Parathyroid adenoma (tissue), 2 donors: ENCODE measurements around the gene CCN2.

Experiments
- H2AFZ ChIP-seq: fragments of 300-600 bp; sonication (generic); one replicate; pipeline ENCODE4 v1.7.0; 2017; ENCODE audit warnings: antibody characterized with exemption, mild to moderate bottlenecking
- H3K27ac ChIP-seq: fragments of 300-600 bp; sonication (generic); one replicate; pipeline ENCODE4 v1.7.0; 2017
- H3K27me3 ChIP-seq: fragments of 300-600 bp; sonication (generic); one replicate; pipeline ENCODE4 v1.7.0; 2017; ENCODE audit warnings: low read length; ENCODE audit not compliant: control insufficient read depth, insufficient read depth
- H3K36me3 ChIP-seq: fragments of 300-600 bp; sonication (generic); one replicate; pipeline ENCODE4 v1.7.0; 2017; ENCODE audit warnings: low read length; ENCODE audit not compliant: control insufficient read depth, insufficient read depth
- H3K4me1 ChIP-seq: fragments of 300-600 bp; sonication (generic); one replicate; pipeline ENCODE4 v1.7.0; 2017; ENCODE audit warnings: control low read depth
- H3K4me2 ChIP-seq: fragments of 300-600 bp; sonication (generic); one replicate; pipeline ENCODE4 v1.7.0; 2017; ENCODE audit warnings: low read length
- H3K4me3 ChIP-seq: fragments of 300-600 bp; sonication (generic); one replicate; pipeline ENCODE4 v1.7.0; 2017; ENCODE audit warnings: low read depth, low read length
- H3K79me2 ChIP-seq: fragments of 300-600 bp; sonication (generic); one replicate; pipeline ENCODE4 v1.7.0; 2017; ENCODE audit warnings: control low read depth
- H3K9ac ChIP-seq: fragments of 300-600 bp; sonication (generic); one replicate; pipeline ENCODE4 v1.7.0; 2017; ENCODE audit warnings: mild to moderate bottlenecking
- H3K9me3 ChIP-seq: fragments of 300-600 bp; sonication (generic); one replicate; pipeline ENCODE4 v1.7.0; 2017; ENCODE audit warnings: low read length; ENCODE audit not compliant: control insufficient read depth
- TF ChIP-seq, protein P1 (sequence below): fragments of 300-600 bp; sonication (generic); IDR thresholded peaks from one replicate; pipeline ENCODE4 v1.7.0; 2017; ENCODE audit warnings: antibody characterized with exemption, mild to moderate bottlenecking
- donor health status: primary hyperparathyroidism.

CCN2 gene

DNA sequence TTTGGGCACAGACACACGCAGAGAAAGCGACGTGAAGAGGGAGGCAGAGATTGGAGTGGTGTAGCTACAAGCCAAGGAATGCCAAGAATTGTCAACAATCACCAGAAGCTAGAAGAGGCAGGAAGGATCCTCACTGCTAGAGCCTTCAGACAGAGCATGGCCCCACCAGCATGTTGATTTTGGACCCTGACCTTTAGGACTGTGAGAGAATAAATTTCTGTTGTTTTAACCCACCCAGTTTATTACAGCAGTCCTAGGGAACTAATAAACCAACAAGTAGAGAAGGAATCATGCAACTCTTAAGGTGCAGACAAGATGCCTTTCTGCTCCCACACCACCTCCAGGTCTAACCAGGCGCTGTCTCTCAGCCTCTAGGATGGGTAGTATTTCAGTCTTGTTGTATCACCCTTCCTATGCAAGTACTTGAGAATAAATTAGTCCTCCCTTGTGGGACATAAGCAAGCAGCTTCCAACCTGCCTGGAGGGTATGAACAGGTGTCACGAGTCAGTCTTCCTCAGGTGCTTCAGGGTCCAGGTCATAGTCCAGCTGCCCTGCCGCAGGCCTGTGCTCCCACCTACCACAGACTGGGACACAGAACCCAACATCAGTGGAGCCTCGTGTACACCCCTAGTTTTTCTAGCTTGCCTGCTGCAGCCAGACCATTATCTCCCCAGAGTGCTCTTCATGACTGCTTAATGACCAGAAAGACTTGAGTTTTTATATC lies 46.4 kb upstream of the CCN2 start:
- Histone ChIP-seq H3K79me2 (no peaks in the 10 kb centered on the region), H3K9me3 (no peaks in the 10 kb centered on the region), H3K4me1 (no peaks in the 10 kb centered on the region), H3K9ac (no peak overlapping the region), H2AFZ (no peak overlapping the region), H3K4me3 (no peak overlapping the region), H3K27me3 (no peaks in the 10 kb centered on the region), H3K4me2 (no peak overlapping the region), H3K27ac (no peak overlapping the region), H3K36me3 (no peaks in the 10 kb centered on the region)
- TF ChIP-seq, protein P1, sequence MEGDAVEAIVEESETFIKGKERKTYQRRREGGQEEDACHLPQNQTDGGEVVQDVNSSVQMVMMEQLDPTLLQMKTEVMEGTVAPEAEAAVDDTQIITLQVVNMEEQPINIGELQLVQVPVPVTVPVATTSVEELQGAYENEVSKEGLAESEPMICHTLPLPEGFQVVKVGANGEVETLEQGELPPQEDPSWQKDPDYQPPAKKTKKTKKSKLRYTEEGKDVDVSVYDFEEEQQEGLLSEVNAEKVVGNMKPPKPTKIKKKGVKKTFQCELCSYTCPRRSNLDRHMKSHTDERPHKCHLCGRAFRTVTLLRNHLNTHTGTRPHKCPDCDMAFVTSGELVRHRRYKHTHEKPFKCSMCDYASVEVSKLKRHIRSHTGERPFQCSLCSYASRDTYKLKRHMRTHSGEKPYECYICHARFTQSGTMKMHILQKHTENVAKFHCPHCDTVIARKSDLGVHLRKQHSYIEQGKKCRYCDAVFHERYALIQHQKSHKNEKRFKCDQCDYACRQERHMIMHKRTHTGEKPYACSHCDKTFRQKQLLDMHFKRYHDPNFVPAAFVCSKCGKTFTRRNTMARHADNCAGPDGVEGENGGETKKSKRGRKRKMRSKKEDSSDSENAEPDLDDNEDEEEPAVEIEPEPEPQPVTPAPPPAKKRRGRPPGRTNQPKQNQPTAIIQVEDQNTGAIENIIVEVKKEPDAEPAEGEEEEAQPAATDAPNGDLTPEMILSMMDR, result no peak

DNA sequence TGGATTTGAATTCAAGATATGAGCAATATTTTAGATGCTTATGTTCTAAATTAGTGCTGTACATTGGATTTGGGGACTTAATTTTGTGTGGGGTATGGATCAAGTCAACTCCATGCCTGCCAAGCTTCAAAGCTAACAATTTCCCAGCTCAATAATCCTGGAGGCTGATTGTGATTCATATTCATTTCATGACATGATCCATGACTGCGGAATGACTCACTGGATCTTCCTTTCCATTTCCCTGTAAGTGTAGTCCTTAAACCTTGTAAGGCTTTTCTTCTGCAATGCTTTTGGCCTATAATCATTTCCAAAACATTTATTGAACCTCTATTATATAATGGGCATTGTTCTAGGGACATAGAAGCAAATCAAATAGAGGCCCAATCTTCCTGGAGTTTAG lies 44.7 kb upstream of the CCN2 start:
- Histone ChIP-seq H2AFZ (no peak overlapping the region), H3K79me2 (no peaks in the 10 kb centered on the region), H3K4me2 (no peak overlapping the region), H3K36me3 (no peaks in the 10 kb centered on the region), H3K4me3 (no peak overlapping the region), H3K4me1 (no peaks in the 10 kb centered on the region), H3K27me3 (no peaks in the 10 kb centered on the region), H3K9ac (no peak overlapping the region), H3K9me3 (no peaks in the 10 kb centered on the region), H3K27ac (no peak overlapping the region)
- TF ChIP-seq, protein P1, result no peak

DNA sequence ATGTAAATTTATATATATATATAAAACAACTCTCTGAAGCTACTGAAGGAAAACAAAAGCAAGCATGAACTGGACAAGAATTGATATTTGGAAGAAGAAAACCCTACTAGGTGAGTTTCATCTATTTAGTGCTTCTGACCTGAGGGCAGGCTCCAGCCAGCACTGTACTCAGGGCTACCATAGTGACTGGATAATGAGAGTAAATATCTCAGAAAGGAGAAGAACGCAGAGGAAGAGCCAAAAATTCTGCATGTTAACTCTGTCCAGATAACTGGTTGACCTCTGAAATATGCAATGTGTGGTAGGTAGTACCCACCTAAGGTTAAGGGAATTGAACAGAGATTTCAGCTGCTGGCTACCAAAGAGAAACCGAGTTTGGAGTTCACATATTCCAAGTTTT lies 41.4 kb upstream of the CCN2 start:
- TF ChIP-seq, protein P1, result no peak
- no peaks in the 10 kb centered on the region for H3K27me3 ChIP-seq
- no peak overlapping the region for H3K4me3 ChIP-seq
- no peak overlapping the region for H3K27ac ChIP-seq
- no peak overlapping the region for H3K4me2 ChIP-seq
- H3K79me2 ChIP-seq, result no peaks in the 10 kb centered on the region
- H3K9me3 ChIP-seq, result no peaks in the 10 kb centered on the region
- no peak overlapping the region for H3K9ac ChIP-seq
- H3K4me1 ChIP-seq, result no peaks in the 10 kb centered on the region
- H2AFZ ChIP-seq, result no peak overlapping the region
- no peaks in the 10 kb centered on the region for H3K36me3 ChIP-seq

GRCh38 chr6:131989036-131989435 lies 37.9 kb upstream of the CCN2 start:
- Histone ChIP-seq H3K4me2 (no peak overlapping the region), H3K4me1 (no peaks in the 10 kb centered on the region), H3K36me3 (no peaks in the 10 kb centered on the region), H3K27ac (no peak overlapping the region), H3K79me2 (no peaks in the 10 kb centered on the region), H2AFZ (no peak overlapping the region), H3K9ac (no peak overlapping the region), H3K4me3 (no peak overlapping the region), H3K27me3 (no peaks in the 10 kb centered on the region), H3K9me3 (no peaks in the 10 kb centered on the region)
- TF ChIP-seq, protein P1, result no peak

GRCh38 chr6:131982740-131983259 lies 31.6 kb upstream of the CCN2 start:
- no peak overlapping the region for H3K4me2 ChIP-seq
- no peak overlapping the region for H3K4me3 ChIP-seq
- no peaks in the 10 kb centered on the region for H3K9me3 ChIP-seq
- TF ChIP-seq, protein P1, result no peak
- no peaks in the 10 kb centered on the region for H3K4me1 ChIP-seq
- H3K27ac ChIP-seq, result no peak overlapping the region
- no peak overlapping the region for H3K9ac ChIP-seq
- no peaks in the 10 kb centered on the region for H3K79me2 ChIP-seq
- H3K27me3 ChIP-seq, result no peaks in the 10 kb centered on the region
- H3K36me3 ChIP-seq, result no peaks in the 10 kb centered on the region
- no peak overlapping the region for H2AFZ ChIP-seq
